GM19099 (cell line): ENCODE measurements around the gene LUC7L2.
A peak's percentile ranks its signal among the peaks of the same experiment; 100 is the strongest.

Source experiments
- POLR2A ChIP-seq: IDR thresholded peaks from 3 replicates; pipeline ENCODE4 v1.6.1; 2011; ENCODE audit warnings: low read depth; ENCODE audit not compliant: insufficient read length; ENCODE audit errors: extremely low read depth

Gene LUC7L2

GRCh38 chr7:139341776-139342226 is 17.9 kb upstream of the LUC7L2 start:
- TF ChIP-seq POLR2A, result no peak

- TF ChIP-seq POLR2A, result no peak
These were observed 14.7 kb upstream of the LUC7L2 start for GRCh38 chr7:139345042-139345441.

GRCh38 chr7:139351027-139351426 is 8.7 kb upstream of the LUC7L2 start:
- TF ChIP-seq POLR2A, result no peak

- no peak for TF ChIP-seq POLR2A
These were observed 5.0 kb upstream of the LUC7L2 start for GRCh38 chr7:139354729-139355128.

GRCh38 chr7:139355320-139355719 is 4.4 kb upstream of the LUC7L2 start:
- no peak for TF ChIP-seq POLR2A

GRCh38 chr7:139358541-139359365 is 941 bp upstream of the LUC7L2 start:
- no peak for TF ChIP-seq POLR2A

GRCh38 chr7:139360210-139360947 is 685 bp downstream of the LUC7L2 start:
- TF ChIP-seq POLR2A, result peak; percentile 41

GRCh38 chr7:139360948-139361307 is 1.2 kb downstream of the LUC7L2 start:
- no peak for TF ChIP-seq POLR2A

GRCh38 chr7:139361523-139361922 is 1.8 kb downstream of the LUC7L2 start:
- no peak for TF ChIP-seq POLR2A

GRCh38 chr7:139362302-139362701 is 2.6 kb downstream of the LUC7L2 start:
- no peak for TF ChIP-seq POLR2A

- no peak for TF ChIP-seq POLR2A
These were observed 3.3 kb downstream of the LUC7L2 start for GRCh38 chr7:139362981-139363380.

- no peak for TF ChIP-seq POLR2A
These were observed 5.6 kb downstream of the LUC7L2 start for GRCh38 chr7:139365336-139365735.

GRCh38 chr7:139366400-139366799 is 6.7 kb downstream of the LUC7L2 start:
- no peak for TF ChIP-seq POLR2A

- TF ChIP-seq POLR2A, result no peak
These were observed 7.9 kb downstream of the LUC7L2 start for GRCh38 chr7:139367438-139368155.

GRCh38 chr7:139370301-139370942 is 10.7 kb downstream of the LUC7L2 start:
- no peak for TF ChIP-seq POLR2A

GRCh38 chr7:139370943-139371313 is 11.2 kb downstream of the LUC7L2 start:
- TF ChIP-seq POLR2A, result no peak

- no peak for TF ChIP-seq POLR2A
These were observed 14.6 kb downstream of the LUC7L2 start for GRCh38 chr7:139374246-139374645.
